ENCODE measurements around the gene PDCD11.
A peak's percentile ranks its signal among the peaks of the same experiment; 100 is the strongest.
"Not testable (repeated sequence)": the region's sequence is repeated elsewhere in the genome, so short reads cannot be mapped to it uniquely, and the experiment has no call there.

Gene PDCD11

GRCh38 chr10:103475437-103475836, 79.0 kb downstream of the PDCD11 start:
- DNase-seq, result no peak

GRCh38 chr10:103476046-103476768, 79.8 kb downstream of the PDCD11 start:
- peak; percentile 6 for DNase-seq

- no peak for DNase-seq
Measured at GRCh38 chr10:103478671-103479070, 82.2 kb downstream of the PDCD11 start.

- DNase-seq, result peak; percentile 7
Measured at GRCh38 chr10:103479135-103479534, 82.7 kb downstream of the PDCD11 start, which contains the start of gene CALHM3. Gene CALHM3 (minus strand): TSS chr10:103479240. CDS start chr10:103479032, 208 bp downstream.

GRCh38 chr10:103480521-103480920, 84.1 kb downstream of the PDCD11 start:
- no peak for DNase-seq

GRCh38 chr10:103481974-103482531, 85.6 kb downstream of the PDCD11 start:
- peak; percentile 78 for DNase-seq

GRCh38 chr10:103486635-103487409, 90.4 kb downstream of the PDCD11 start:
- not testable (repeated sequence) for DNase-seq

- no peak for DNase-seq
Measured at GRCh38 chr10:103487410-103487708, 90.9 kb downstream of the PDCD11 start.

GRCh38 chr10:103490986-103491314, 94.5 kb downstream of the PDCD11 start:
- no peak for DNase-seq

GRCh38 chr10:103491729-103492364, 95.4 kb downstream of the PDCD11 start:
- no peak for DNase-seq

GRCh38 chr10:103492655-103493261, 96.3 kb downstream of the PDCD11 start:
- no peak for DNase-seq

- no peak for DNase-seq
Measured at GRCh38 chr10:103493362-103493915, 97.0 kb downstream of the PDCD11 start, which contains the start of gene NEURL1. Gene NEURL1 (plus strand): TSS chr10:103493705. CDS start chr10:103494388, 683 bp downstream.

- DNase-seq, result no peak
Measured at GRCh38 chr10:103493916-103494877, 97.8 kb downstream of the PDCD11 start.

- DNase-seq, result no peak
Measured at GRCh38 chr10:103495321-103495720, 98.9 kb downstream of the PDCD11 start.

Data from MV-4-11 (cell line).